Testis (tissue), 3 donors: ENCODE results near the gene RPUSD3. TPM values are rescaled to one million over a fixed set of nuclear protein-coding genes. Genes with fewer than 3 reads are reported as not detected.
A peak's percentile ranks its signal among the peaks of the same experiment; 100 is the strongest.

Experiments
- DNase-seq: peaks from one replicate; pipeline ENCODE4 v3.0.0-alpha.2; 2019
- H3K27ac ChIP-seq, 2 donors: fragments of 200-600 bp; sonication (generic); one replicate each; pipeline ENCODE4 v1.5.1; 2019
- H3K27me3 ChIP-seq: fragments of 200-600 bp; sonication (generic); one replicate; pipeline ENCODE4 v1.5.1; 2019
- H3K36me3 ChIP-seq: fragments of 200-600 bp; sonication (generic); one replicate; pipeline ENCODE4 v1.5.1; 2017; ENCODE audit warnings: low read depth; ENCODE audit errors: missing control alignments
- H3K4me1 ChIP-seq: fragments of 200-600 bp; sonication (generic); one replicate; pipeline ENCODE4 v1.5.1; 2019
- H3K4me3 ChIP-seq, 2 donors: fragments of 200-600 bp; sonication (generic); one replicate each; pipeline ENCODE4 v1.5.1; 2017 to 2019
- H3K9me3 ChIP-seq: fragments of 200-600 bp; sonication (generic); one replicate; pipeline ENCODE4 v1.5.1; 2017
- CTCF ChIP-seq, 3 experiments: fragments of 450-650 bp in 2 of 3; fragments of 200-600 bp in 1 of 3; sonication (generic) in 1 of 3; IDR thresholded peaks; one replicate each; pipeline ENCODE4 v1.5.1; 2016 to 2019; ENCODE audit warnings: antibody characterized with exemption in 3 of 3, mild to moderate bottlenecking in 2 of 3, moderate library complexity in 1 of 3
- POLR2A ChIP-seq: fragments of 450-650 bp; IDR thresholded peaks from one replicate; pipeline ENCODE4 v1.6.1; 2017; ENCODE audit warnings: antibody characterized with exemption, mild to moderate bottlenecking, moderate library complexity
- WGBS, 2 donors: methylation state at CpG; one replicate each; pipeline ENCODE4 v1.1.5; 2018; 5-methylcytosine and 5-hydroxymethylcytosine counted together
- intact Hi-C: fragments of 100-400 bp; cut with DNase I; formaldehyde crosslinking; loops from one replicate; pipeline ENCODE4 v1.15.1; 2023; ENCODE audit warnings: low total_unique reads
- polyA plus RNA-seq: library from polyadenylated mRNA; stranded (reverse); fragments of 350-450 nt; fragmentation: Illumina TruSeq; extraction: RNeasy Lipid Tissue Mini Kit (QIAGEN cat#74804); gene quantifications from one replicate; pipeline ENCODE4 v1.2.3, GENCODE V29; 2014; ENCODE audit warnings: low read depth, low replicate concordance; ENCODE audit not compliant: insufficient read depth
- total RNA-seq, 2 donors: library from RNA; depleted of rRNA; stranded (reverse); fragments of >200 nt; gene quantifications; one replicate each; pipeline ENCODE4 v1.2.3, GENCODE V29; 2016

The RPUSD3 gene
- total and polyA plus RNA-seq, 3 donors from 2014 or later, result 53.3 to 124 (median 63.4) TPM

- Histone ChIP-seq H3K36me3 (no peaks in the 10 kb centered on the region), H3K27ac (no peak overlapping the region), H3K4me3 (no peak overlapping the region), H3K9me3 (no peaks in the 10 kb centered on the region), H3K4me1 (peaks cover 8% of the 10 kb centered on the region), H3K27me3 (no peaks in the 10 kb centered on the region)
- TF ChIP-seq CTCF (IDR thresholded peaks at IDR 0.05) (no peak), POLR2A (no peak)
- intact Hi-C loops, result no loop called here
- DNase-seq, result no peak
- WGBS, 2 donors, result 87 to 88% methylated on average over 11 of the region's 11 CpGs
These were observed 49.4 kb downstream of the RPUSD3 start for GRCh38 chr3:9794400-9794799.

- no peak for DNase-seq
- intact Hi-C loops, result no loop called here
These were observed 50.5 kb downstream of the RPUSD3 start for GRCh38 chr3:9793161-9793781.

GRCh38 chr3:9792405-9793160 is 51.2 kb downstream of the RPUSD3 start, which contains the start of the genes ARPC4 and TADA3:
Gene ARPC4 (plus strand): TSS chr3:9793082. CDS start chr3:9793122, 40 bp downstream.
Gene TADA3 (minus strand): TSS chr3:9792473. CDS start chr3:9791466, 1,007 bp downstream.
- peak within 1 kb of the TSS; percentile 94 for H3K27ac ChIP-seq
- intact Hi-C loops, result no loop called here
- no peaks in the 10 kb centered on the region for H3K9me3 ChIP-seq
- no peak for TF ChIP-seq POLR2A
- peak in 2 of 3 experiments; percentile 17 to 22 for TF ChIP-seq CTCF (IDR thresholded peaks at IDR 0.05)
- peak; percentile 95 for DNase-seq
- H3K4me3 ChIP-seq, result peak within 1 kb of the TSS; percentile 82 to 96
- 0% methylated on average over 30 to 65 of the region's 65 CpGs for WGBS, 2 donors
- H3K27me3 ChIP-seq, result no peaks in the 10 kb centered on the region
- H3K4me1 ChIP-seq, result peaks cover 8% of the 10 kb centered on the region
- H3K36me3 ChIP-seq, result no peaks in the 10 kb centered on the region

More at GRCh38 chr3:9793161-9793781, 50.5 kb downstream of the RPUSD3 start:
- Histone ChIP-seq H3K4me3 (peak overlapping the region; percentile 82 to 96), H3K4me1 (peaks cover 8% of the 10 kb centered on the region), H3K27ac (peak overlapping the region; percentile 94), H3K27me3 (no peaks in the 10 kb centered on the region), H3K9me3 (no peaks in the 10 kb centered on the region), H3K36me3 (no peaks in the 10 kb centered on the region)
- TF ChIP-seq POLR2A, result no peak
- no peak for TF ChIP-seq CTCF (IDR thresholded peaks at IDR 0.05)
- WGBS, 2 donors, result 0 to 1% methylated on average over 20 to 23 of the region's 23 CpGs

- intact Hi-C loops, result no loop called here
- Histone ChIP-seq H3K36me3 (no peaks in the 10 kb centered on the region), H3K4me1 (peaks cover 8% of the 10 kb centered on the region)
These were observed 51.9 kb downstream of the RPUSD3 start for GRCh38 chr3:9791790-9792404.

More at GRCh38 chr3:9791790-9792404, 51.9 kb downstream of the RPUSD3 start:
- Histone ChIP-seq H3K9me3 (no peaks in the 10 kb centered on the region), H3K4me3 (peak overlapping the region; percentile 82 to 96), H3K27me3 (no peaks in the 10 kb centered on the region), H3K27ac (peak overlapping the region; percentile 94)
- DNase-seq, result no peak
- WGBS, 2 donors, result 13 to 42% methylated on average over 5 to 14 of the region's 14 CpGs
- TF ChIP-seq CTCF (IDR thresholded peaks at IDR 0.05) (no peak), POLR2A (no peak)
